ENCODE measurements around the gene ARSB.

ARSB gene

DNA sequence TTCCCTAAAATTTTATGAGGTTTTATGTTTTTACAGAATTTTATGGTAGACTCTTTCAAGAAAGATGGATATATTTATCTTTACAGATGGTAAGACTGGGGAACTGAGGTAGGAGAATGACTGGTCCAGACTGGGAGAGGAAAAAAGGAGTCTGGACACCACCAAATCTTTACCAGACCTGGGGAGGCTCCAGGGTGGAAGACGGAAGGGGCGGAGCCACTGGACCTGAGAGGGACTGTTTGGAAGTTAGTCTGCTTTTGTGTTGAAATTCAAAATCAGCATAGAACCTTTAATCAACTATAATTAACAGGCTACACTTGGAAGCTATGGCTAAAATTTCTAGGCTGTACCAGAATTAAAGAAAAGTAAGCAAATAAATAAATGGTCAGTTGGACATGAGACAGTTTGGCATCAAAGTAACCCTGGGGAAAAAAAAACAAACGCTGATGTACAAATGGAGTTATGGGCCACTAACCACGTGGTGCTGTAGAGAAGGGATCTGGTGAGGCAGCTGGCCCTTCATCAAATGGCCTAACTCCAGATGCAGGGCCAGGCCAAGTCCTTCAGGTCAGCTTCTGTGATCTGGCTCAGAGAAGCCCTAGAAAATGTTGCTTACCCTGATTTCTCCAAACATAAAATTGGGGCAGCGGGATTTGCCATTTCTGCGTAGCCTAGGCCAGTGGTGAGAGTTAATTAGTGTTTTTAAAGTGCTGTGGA is 155.1 kb downstream of the ARSB start:
- TF ChIP-seq, protein P1, sequence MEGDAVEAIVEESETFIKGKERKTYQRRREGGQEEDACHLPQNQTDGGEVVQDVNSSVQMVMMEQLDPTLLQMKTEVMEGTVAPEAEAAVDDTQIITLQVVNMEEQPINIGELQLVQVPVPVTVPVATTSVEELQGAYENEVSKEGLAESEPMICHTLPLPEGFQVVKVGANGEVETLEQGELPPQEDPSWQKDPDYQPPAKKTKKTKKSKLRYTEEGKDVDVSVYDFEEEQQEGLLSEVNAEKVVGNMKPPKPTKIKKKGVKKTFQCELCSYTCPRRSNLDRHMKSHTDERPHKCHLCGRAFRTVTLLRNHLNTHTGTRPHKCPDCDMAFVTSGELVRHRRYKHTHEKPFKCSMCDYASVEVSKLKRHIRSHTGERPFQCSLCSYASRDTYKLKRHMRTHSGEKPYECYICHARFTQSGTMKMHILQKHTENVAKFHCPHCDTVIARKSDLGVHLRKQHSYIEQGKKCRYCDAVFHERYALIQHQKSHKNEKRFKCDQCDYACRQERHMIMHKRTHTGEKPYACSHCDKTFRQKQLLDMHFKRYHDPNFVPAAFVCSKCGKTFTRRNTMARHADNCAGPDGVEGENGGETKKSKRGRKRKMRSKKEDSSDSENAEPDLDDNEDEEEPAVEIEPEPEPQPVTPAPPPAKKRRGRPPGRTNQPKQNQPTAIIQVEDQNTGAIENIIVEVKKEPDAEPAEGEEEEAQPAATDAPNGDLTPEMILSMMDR (IDR thresholded peaks at IDR 0.05; ENCODE audit: unreplicated experiment in 3 of 3), result no peak
- H3K4me3 Mint-ChIP-seq, result no peak overlapping the region
- H3K4me1 Mint-ChIP-seq, result peaks cover 49% of the 10 kb centered on the region
- H3K27ac Mint-ChIP-seq, result peak overlapping the region; percentile 21 to 48 (median 47)
- peaks cover 6% of the 10 kb centered on the region for H3K36me3 Mint-ChIP-seq (ENCODE audit: low read depth)
- H3K27me3 Mint-ChIP-seq (ENCODE audit: low read depth), result no peaks in the 10 kb centered on the region
- peaks cover 3% of the 10 kb centered on the region for H3K9me3 Mint-ChIP-seq

DNA sequence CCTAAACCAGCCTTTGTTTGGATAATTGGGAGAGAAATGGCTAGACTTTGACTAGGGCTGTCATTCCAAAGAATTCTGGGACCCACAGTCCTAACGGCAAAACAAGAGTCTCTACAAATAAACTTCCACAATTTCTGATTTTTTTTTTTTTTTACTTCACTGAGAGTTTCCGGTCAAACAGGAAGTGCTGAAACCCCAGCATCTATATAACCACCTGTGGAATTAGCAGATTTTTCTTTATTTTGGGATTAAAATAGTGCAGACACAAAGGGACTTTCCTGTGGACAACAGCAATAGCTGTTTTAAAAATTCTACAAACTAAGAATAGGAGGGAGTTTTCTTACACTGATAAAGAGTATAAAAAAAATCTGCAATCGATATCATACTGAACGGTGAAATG is 157.4 kb downstream of the ARSB start:
- Mint-ChIP-seq H3K27ac (no peak overlapping the region), H3K4me3 (no peak overlapping the region), H3K9me3 (peaks cover 3% of the 10 kb centered on the region), H3K27me3 (ENCODE audit: low read depth) (no peaks in the 10 kb centered on the region), H3K36me3 (ENCODE audit: low read depth) (peaks cover 6% of the 10 kb centered on the region), H3K4me1 (peaks cover 52% of the 10 kb centered on the region)
- TF ChIP-seq, protein P1 (IDR thresholded peaks at IDR 0.05; ENCODE audit: unreplicated experiment in 3 of 3), result no peak

- Mint-ChIP-seq H3K4me1 (peaks cover 45% of the 10 kb centered on the region), H3K36me3 (ENCODE audit: low read depth) (peaks cover 9% of the 10 kb centered on the region), H3K27ac (peak overlapping the region; percentile 86 to 97 (median 96)), H3K4me3 (no peak overlapping the region), H3K27me3 (ENCODE audit: low read depth) (no peaks in the 10 kb centered on the region), H3K9me3 (peaks cover 3% of the 10 kb centered on the region)
- TF ChIP-seq, protein P1 (IDR thresholded peaks at IDR 0.05; ENCODE audit: unreplicated experiment in 3 of 3), result no peak
Measured at GRCh38 chr5:78824831-78825281, 160.3 kb downstream of the ARSB start.

GRCh38 chr5:78823196-78823595 is 161.9 kb downstream of the ARSB start:
- Mint-ChIP-seq H3K36me3 (ENCODE audit: low read depth) (peaks cover 3% of the 10 kb centered on the region), H3K4me3 (no peak overlapping the region), H3K27ac (peak overlapping the region in 2 of 3 experiments; percentile 86 to 97), H3K27me3 (ENCODE audit: low read depth) (peaks cover 4% of the 10 kb centered on the region), H3K4me1 (peaks cover 45% of the 10 kb centered on the region), H3K9me3 (peaks cover 2% of the 10 kb centered on the region)
- TF ChIP-seq, protein P1 (IDR thresholded peaks at IDR 0.05; ENCODE audit: unreplicated experiment in 3 of 3), result no peak

- Mint-ChIP-seq H3K4me1 (peaks cover 44% of the 10 kb centered on the region), H3K36me3 (ENCODE audit: low read depth) (peaks cover 3% of the 10 kb centered on the region), H3K9me3 (peaks cover 4% of the 10 kb centered on the region), H3K27ac (peak overlapping the region; percentile 82 to 93 (median 89)), H3K4me3 (no peak overlapping the region), H3K27me3 (ENCODE audit: low read depth) (peaks cover 9% of the 10 kb centered on the region)
- TF ChIP-seq, protein P1 (IDR thresholded peaks at IDR 0.05; ENCODE audit: unreplicated experiment in 3 of 3), result no peak
Measured at GRCh38 chr5:78821536-78822021, 163.5 kb downstream of the ARSB start.

DNA sequence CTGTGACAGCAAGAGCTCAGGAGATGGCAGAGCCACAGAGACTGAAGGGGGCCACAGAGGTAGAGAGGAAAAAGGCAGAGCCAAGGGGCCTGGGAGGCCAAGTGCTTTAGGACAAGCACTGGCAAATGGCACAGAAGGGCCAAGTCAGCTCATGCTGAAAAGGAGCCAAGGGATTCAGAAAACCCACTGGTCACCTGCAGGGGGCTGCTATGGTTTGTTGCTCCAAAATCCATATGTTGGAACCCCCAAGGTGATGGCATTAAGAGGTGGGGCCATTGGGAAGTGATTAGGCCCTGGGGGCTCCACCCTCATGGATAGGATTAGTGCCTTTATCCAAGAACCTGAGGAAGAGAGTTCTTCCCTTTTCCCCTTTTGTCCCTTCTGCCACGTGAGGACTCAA is 165.4 kb downstream of the ARSB start:
- Mint-ChIP-seq H3K27ac (peak overlapping the region; percentile 82 to 91 (median 88)), H3K36me3 (ENCODE audit: low read depth) (peaks cover 3% of the 10 kb centered on the region), H3K9me3 (peaks cover 4% of the 10 kb centered on the region), H3K27me3 (ENCODE audit: low read depth) (peaks cover 9% of the 10 kb centered on the region), H3K4me1 (peaks cover 37% of the 10 kb centered on the region), H3K4me3 (no peak overlapping the region)
- TF ChIP-seq, protein P1 (IDR thresholded peaks at IDR 0.05; ENCODE audit: unreplicated experiment in 3 of 3), result no peak
